K562 (cell line): ENCODE results near the gene TRIM26. TPM values are rescaled to one million over a fixed set of nuclear protein-coding genes. Genes with fewer than 3 reads are reported as not detected.
A peak's percentile ranks its signal among the peaks of the same experiment; 100 is the strongest.

Source experiments
- ATAC-seq: fragments of 200-7000 bp; cut with Tn5 transposase; 3 replicates; pipeline ENCODE4 v1.9.1; 2020; ENCODE audit warnings: moderate library complexity
- BruUV-seq: library from RNA; stranded (reverse); fragments of 400-500 nt; replicated peaks from 2 replicates; lab custom pipeline; 2021; lab: Mats Ljungman, UMichigan
- CTCF ChIA-PET: fragments of 300-600 bp; formaldehyde crosslinking; extraction: SDS; loops from one replicate; lab custom pipeline; 2021; ENCODE audit warnings: low intra/inter-chr PET ratio; lab: Yijun Ruan, JAX
- POLR2A ChIA-PET: fragments of 300-600, 350-650 bp; sonication (Branson Sonifier 250); formaldehyde crosslinking; extraction: SDS; loops from one replicate; lab custom pipeline; 2021; ENCODE audit warnings: antibody characterized with exemption, inconsistent platforms; lab: Yijun Ruan, JAX
- DNase-seq, 4 experiments: peaks; one replicate each; pipeline versions ENCODE4 v3.0.0 to v3.0.0-alpha.2; 2011 to 2018; ENCODE audit warnings: low spot score in 3 of 4, mixed read lengths in 3 of 4; ENCODE audit errors: extremely low read depth in 1 of 4
- FAIRE-seq: peaks from 2 replicates; lab custom pipeline; 2011; peaks lifted over from hg19 to GRCh38; lab: Jason Lieb, UNC
- H2AFZ ChIP-seq: 2 replicates; pipeline ENCODE4 v1.6.0; 2011; ENCODE audit warnings: low read depth, low read length, control low read depth, inconsistent platforms
- H3K27ac ChIP-seq: fragments of 200-600 bp; 3 replicates; pipeline ENCODE4 v1.8.0; 2011; ENCODE audit warnings: low read depth, mild to moderate bottlenecking, control low read depth, inconsistent platforms, low read length, moderate library complexity, mixed read lengths; ENCODE audit errors: extremely low read depth
- H3K27me3 ChIP-seq, 2 experiments: fragments of 300-600 bp in 1 of 2; 2 replicates in 1 of 2; 3 replicates in 1 of 2; pipeline versions ENCODE4 v1.6.0 to v1.8.0; 2011; ENCODE audit warnings: inconsistent platforms in 2 of 2, low read length in 2 of 2, mild to moderate bottlenecking in 1 of 2, mixed read lengths in 1 of 2, moderate library complexity in 1 of 2; ENCODE audit not compliant: control insufficient read depth in 2 of 2, insufficient read depth in 2 of 2
- H3K36me3 ChIP-seq: fragments of 300-600 bp; 3 replicates; pipeline ENCODE4 v1.8.0; 2011; ENCODE audit warnings: mild to moderate bottlenecking, low read length, inconsistent platforms; ENCODE audit not compliant: control insufficient read depth, insufficient read depth
- H3K4me1 ChIP-seq, 2 experiments: fragments of 200-600 bp in 1 of 2; replicated peaks in 1 of 2; 2 replicates in 1 of 2; 3 replicates in 1 of 2; pipeline versions ENCODE4 v1.5.1 to v1.8.0; 2011; ENCODE audit warnings: inconsistent platforms in 2 of 2, low read length in 2 of 2, mild to moderate bottlenecking in 1 of 2, mixed read lengths in 1 of 2, moderate library complexity in 1 of 2; ENCODE audit not compliant: control insufficient read depth in 2 of 2, insufficient read depth in 2 of 2
- H3K4me2 ChIP-seq: 2 replicates; pipeline ENCODE4 v1.6.1; 2011; ENCODE audit warnings: low read length, control low read depth, inconsistent platforms, mixed read lengths; ENCODE audit not compliant: insufficient read depth
- H3K4me3 ChIP-seq: fragments of 200-600 bp; sonication (generic), shearing (Covaris generic); 2 replicates; pipeline ENCODE4 v1.5.1; 2016; ENCODE audit warnings: control low read depth, inconsistent platforms
- H3K79me2 ChIP-seq: fragments of 200-600 bp; 3 replicates; pipeline ENCODE4 v1.8.0; 2011; ENCODE audit warnings: low read length, inconsistent platforms; ENCODE audit not compliant: control insufficient read depth, insufficient read depth
- H3K9ac ChIP-seq, 2 experiments: 2 replicates each; pipeline versions ENCODE4 v1.6.0 to v1.6.1; 2011; ENCODE audit warnings: low read depth in 2 of 2, low read length in 2 of 2, control low read depth in 1 of 2, inconsistent platforms in 1 of 2, mild to moderate bottlenecking in 1 of 2, mixed read lengths in 1 of 2; ENCODE audit not compliant: insufficient read depth in 1 of 2
- H3K9me1 ChIP-seq: one replicate; pipeline ENCODE4 v1.6.0; 2011; ENCODE audit warnings: inconsistent platforms, mild to moderate bottlenecking, low read length, moderate library complexity; ENCODE audit not compliant: control insufficient read depth, insufficient read depth
- H3K9me3 ChIP-seq: replicated peaks from 2 replicates; pipeline ENCODE4 v1.5.1; 2011; ENCODE audit warnings: low read depth, low read length, inconsistent platforms; ENCODE audit not compliant: control insufficient read depth, insufficient read depth
- H4K20me1 ChIP-seq: replicated peaks from 2 replicates; pipeline ENCODE4 v1.6.1; 2011; ENCODE audit warnings: low read length, inconsistent platforms, mixed read lengths; ENCODE audit not compliant: control insufficient read depth, insufficient read depth
- BCOR ChIP-seq: fragments of 450-650 bp; IDR thresholded peaks from 2 replicates; pipeline ENCODE4 v1.6.1; 2016
- CREM ChIP-seq: IDR thresholded peaks from 2 replicates; pipeline ENCODE4 v1.6.1; 2014; ENCODE audit warnings: antibody characterized with exemption, low read depth
- KDM5B ChIP-seq: fragments of 200-600 bp; sonication (generic); IDR thresholded peaks from 2 replicates; pipeline ENCODE4 v1.6.1; 2012; ENCODE audit warnings: low read depth, mild to moderate bottlenecking, moderate library complexity, low read length, control low read depth, inconsistent platforms; ENCODE audit not compliant: insufficient replicate concordance
- MIER1 ChIP-seq: fragments of 450-650 bp; IDR thresholded peaks from 2 replicates; pipeline ENCODE4 v1.6.1; 2016; ENCODE audit warnings: antibody characterized with exemption, mild to moderate bottlenecking, low read depth
- NFIX ChIP-seq: fragments of 250-450 bp; sonication (Bioruptor Pico); IDR thresholded peaks from 2 replicates; pipeline ENCODE4 v1.4.0; 2020; ENCODE audit warnings: low read depth, mild to moderate bottlenecking, moderate library complexity
- RFX5 ChIP-seq: IDR thresholded peaks from 2 replicates; pipeline ENCODE4 v1.6.1; 2011; ENCODE audit warnings: low read depth, mild to moderate bottlenecking, improper control_type of control experiment, low read length
- ZNF75A ChIP-seq: fragments of 450-650 bp; formaldehyde crosslinking; IDR thresholded peaks from 2 replicates; pipeline ENCODE4 v1.4.0; 2020; ENCODE audit warnings: mild to moderate bottlenecking
- WGBS: fragments of 100-300 bp; shearing (Covaris generic); methylation state at CpG from one replicate; pipeline ENCODE4 v1.1.6; 2016; ENCODE audit warnings: low coverage, mixed read lengths; ENCODE audit not compliant: insufficient coverage; ENCODE audit errors: missing lambda C conversion rate; 5-methylcytosine and 5-hydroxymethylcytosine counted together
- in situ Hi-C: fragments of 300-500 bp; cut with MboI; formaldehyde crosslinking; loops from 4 replicates; pipeline ENCODE4 v1.15.0; 2018; ENCODE audit warnings: inconsistent platforms, mixed read lengths
- intact Hi-C: fragments of 100-400 bp; cut with micrococcal nuclease; formaldehyde crosslinking; loops from 2 replicates; pipeline ENCODE4 v1.14.2; 2022
- polyA plus RNA-seq, 8 experiments: library from polyadenylated mRNA; depleted of rRNA in 4 of 8; stranded (reverse) in 5 of 8; unstranded in 3 of 8; fragments of >200 nt; fragmentation: Nextera tagmentation in 2 of 8; fragmentation: Illumina TruSeq in 1 of 8; extraction: Ambion mirVana in 2 of 8; extraction: Trizol in 1 of 8; gene quantifications; 2 replicates each; pipeline versions ENCODE4 v1.2.1 to v1.2.3, GENCODE V29; 2011 to 2014; ENCODE audit warnings: inconsistent platforms in 1 of 8, missing spikeins in 1 of 8
- total RNA-seq, 7 experiments: library from RNA; depleted of rRNA in 6 of 7; stranded (reverse); fragments of >200 nt in 6 of 7; fragmentation: Illumina TruSeq in 2 of 7; extraction: Trizol in 2 of 7; gene quantifications; 2 replicates each; pipeline versions ENCODE4 v1.2.1 to v1.2.3, GENCODE V29; 2011 to 2021; ENCODE audit warnings: low replicate concordance in 1 of 7
- TF ChIP-seq, protein P1 (sequence below): fragments of 450-650 bp; IDR thresholded peaks from 2 replicates; pipeline ENCODE4 v1.6.1; 2017; ENCODE audit warnings: antibody characterized with exemption

The TRIM26 gene
- total and polyA plus RNA-seq, 9 of the 15 experiments (the other 6 are each of a cell fraction or from before 2014, with no cell fraction given): 0.80 to 5.0 (median 2.8) TPM

- Histone ChIP-seq H4K20me1 (no peaks in the 10 kb centered on the region), H3K36me3 (no peaks in the 10 kb centered on the region), H3K27me3 (peaks cover 40 to 55% of the 10 kb centered on the region in 2 experiments), H3K79me2 (no peaks in the 10 kb centered on the region), H2AFZ (no peak overlapping the region), H3K4me3 (no peak overlapping the region), H3K4me2 (no peak overlapping the region), H3K9me1 (no peaks in the 10 kb centered on the region), H3K27ac (no peak overlapping the region), H3K9ac (no peak overlapping the region), H3K9me3 (no peaks in the 10 kb centered on the region), H3K4me1 (peaks cover 0 to 10% of the 10 kb centered on the region in 2 experiments; a peak in 1 of 5 replicates)
- intact Hi-C loops: no loop called here
- DNase-seq (peak in 1 of 4 experiments; percentile 18), FAIRE-seq (no peak), ATAC-seq (no peak)
- no TSS peak for BruUV-seq
- ChIA-PET POLR2A (interaction anchor here (0.8 kb wide), 1 partner anchor 46 kb away, joined by 3 read pairs; no protein-coding TSS in a partner anchor), CTCF (no interaction called here)
- 27% methylated on average over 53 of the region's 56 CpGs for WGBS
- in situ Hi-C loops: loop anchor here (5.0 kb wide), 1 partner anchor 123 kb away; no protein-coding TSS in a partner anchor
- TF ChIP-seq RFX5: peak; percentile 89
- 0 out of 2 replicates have a peak, but pooled peaks have one; percentile 4 for TF ChIP-seq CREM
- TF ChIP-seq BCOR: no peak
- no peak for TF ChIP-seq KDM5B
- no peak for TF ChIP-seq NFIX (CRISPR knock-in tag)
- TF ChIP-seq, protein P1, sequence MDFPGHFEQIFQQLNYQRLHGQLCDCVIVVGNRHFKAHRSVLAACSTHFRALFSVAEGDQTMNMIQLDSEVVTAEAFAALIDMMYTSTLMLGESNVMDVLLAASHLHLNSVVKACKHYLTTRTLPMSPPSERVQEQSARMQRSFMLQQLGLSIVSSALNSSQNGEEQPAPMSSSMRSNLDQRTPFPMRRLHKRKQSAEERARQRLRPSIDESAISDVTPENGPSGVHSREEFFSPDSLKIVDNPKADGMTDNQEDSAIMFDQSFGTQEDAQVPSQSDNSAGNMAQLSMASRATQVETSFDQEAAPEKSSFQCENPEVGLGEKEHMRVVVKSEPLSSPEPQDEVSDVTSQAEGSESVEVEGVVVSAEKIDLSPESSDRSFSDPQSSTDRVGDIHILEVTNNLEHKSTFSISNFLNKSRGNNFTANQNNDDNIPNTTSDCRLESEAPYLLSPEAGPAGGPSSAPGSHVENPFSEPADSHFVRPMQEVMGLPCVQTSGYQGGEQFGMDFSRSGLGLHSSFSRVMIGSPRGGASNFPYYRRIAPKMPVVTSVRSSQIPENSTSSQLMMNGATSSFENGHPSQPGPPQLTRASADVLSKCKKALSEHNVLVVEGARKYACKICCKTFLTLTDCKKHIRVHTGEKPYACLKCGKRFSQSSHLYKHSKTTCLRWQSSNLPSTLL: no peak
- no peak for TF ChIP-seq MIER1
- TF ChIP-seq ZNF75A (CRISPR knock-in tag): no peak
Observed at GRCh38 chr6:30259140-30260035, 46.2 kb upstream of the TRIM26 start.
